ENCODE measurements around the gene TOR2A.

The TOR2A gene

DNA sequence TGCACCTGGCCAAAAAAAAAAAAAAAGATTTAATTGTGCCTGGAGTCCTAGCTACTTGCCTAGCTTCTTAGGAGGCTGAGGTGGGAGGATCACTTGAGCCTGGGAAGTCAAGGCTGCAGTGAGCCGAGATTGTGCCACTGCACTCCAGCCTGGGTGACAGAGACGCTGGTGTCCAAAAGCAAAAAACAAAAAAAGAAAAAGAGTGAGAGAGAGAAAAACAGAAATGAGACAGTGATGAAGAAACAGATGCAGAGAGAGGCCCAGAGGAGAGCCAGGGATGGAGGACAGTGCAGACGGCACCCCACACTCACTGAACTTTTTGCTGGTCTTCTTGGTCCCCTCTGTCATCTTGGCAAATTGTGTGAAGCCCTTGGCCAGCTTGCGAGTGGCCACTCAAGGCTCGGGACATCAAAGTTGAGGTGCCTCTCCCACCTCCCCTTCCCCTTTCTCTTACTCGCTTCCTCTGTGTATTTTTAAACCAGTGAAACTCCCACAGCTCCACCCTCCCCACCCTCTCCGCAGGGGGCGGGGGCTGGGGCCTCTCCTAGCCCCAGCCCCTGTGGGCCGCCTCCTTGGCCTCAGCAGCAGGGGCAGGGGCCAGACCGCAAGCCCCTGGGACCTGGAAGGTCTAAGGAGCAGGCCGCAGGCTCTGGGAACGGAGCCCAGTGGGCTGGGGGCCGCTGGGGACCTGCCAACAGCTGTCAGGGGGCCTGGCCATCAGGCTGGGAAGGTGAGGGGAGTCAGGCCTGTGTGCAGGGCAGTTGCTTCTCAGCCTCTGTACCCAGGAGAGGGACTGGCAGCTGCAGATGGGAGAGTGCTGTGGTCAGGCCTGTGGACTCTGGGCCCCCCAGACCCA, 43.4 kb upstream of the TOR2A start, which contains the start of gene SH2D3C:
Gene SH2D3C (minus strand): TSS at position 387 of the 856 bp plus-strand sequence. CDS start 39 bp downstream, at position 348.
- peak; percentile 19 for DNase-seq (ENCODE audit: low read depth)

DNA sequence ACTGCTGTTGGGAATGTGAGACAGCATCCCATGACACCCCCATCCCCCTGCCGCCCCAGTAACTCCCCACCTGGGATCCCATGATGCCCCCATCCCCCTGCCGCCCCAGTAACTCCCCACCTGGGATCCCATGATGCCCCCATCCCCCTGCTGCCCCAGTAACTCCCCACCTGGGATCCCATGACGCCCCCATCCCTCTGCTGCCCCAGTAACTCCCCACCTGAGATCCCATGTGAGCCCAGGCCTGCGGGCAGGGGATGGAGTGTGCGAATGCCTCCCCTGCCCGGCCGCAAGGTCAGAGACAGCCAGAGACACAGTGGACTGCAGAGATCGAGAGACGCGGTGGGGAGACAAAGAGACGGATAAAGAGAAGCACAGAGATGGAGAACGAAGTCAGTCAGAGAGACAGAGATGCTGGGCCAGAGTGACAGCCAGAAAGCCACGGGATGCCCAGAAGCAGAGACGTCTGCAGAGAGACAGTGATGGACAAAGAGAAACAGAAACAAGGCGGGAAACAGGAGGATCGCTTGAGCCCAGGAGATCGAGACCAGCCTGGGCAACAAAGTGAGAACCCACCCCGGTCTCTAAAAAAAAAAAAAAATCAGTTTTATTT, 42.4 kb upstream of the TOR2A start:
- no peak overlapping the region for H3K4me3 ChIP-seq (ENCODE audit: control insufficient read depth, low read depth, low read length)
- no peak for DNase-seq (ENCODE audit: low read depth)
- TF ChIP-seq, protein P1, sequence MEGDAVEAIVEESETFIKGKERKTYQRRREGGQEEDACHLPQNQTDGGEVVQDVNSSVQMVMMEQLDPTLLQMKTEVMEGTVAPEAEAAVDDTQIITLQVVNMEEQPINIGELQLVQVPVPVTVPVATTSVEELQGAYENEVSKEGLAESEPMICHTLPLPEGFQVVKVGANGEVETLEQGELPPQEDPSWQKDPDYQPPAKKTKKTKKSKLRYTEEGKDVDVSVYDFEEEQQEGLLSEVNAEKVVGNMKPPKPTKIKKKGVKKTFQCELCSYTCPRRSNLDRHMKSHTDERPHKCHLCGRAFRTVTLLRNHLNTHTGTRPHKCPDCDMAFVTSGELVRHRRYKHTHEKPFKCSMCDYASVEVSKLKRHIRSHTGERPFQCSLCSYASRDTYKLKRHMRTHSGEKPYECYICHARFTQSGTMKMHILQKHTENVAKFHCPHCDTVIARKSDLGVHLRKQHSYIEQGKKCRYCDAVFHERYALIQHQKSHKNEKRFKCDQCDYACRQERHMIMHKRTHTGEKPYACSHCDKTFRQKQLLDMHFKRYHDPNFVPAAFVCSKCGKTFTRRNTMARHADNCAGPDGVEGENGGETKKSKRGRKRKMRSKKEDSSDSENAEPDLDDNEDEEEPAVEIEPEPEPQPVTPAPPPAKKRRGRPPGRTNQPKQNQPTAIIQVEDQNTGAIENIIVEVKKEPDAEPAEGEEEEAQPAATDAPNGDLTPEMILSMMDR (conservative IDR thresholded peaks at IDR 0.05; ENCODE audit: control insufficient read depth, insufficient read depth, low read depth, low read length): no peak

More for the DNA sequence above, 43.4 kb upstream of the TOR2A start, which contains the start of gene SH2D3C:
- TF ChIP-seq, protein P1 (conservative IDR thresholded peaks at IDR 0.05; ENCODE audit: control insufficient read depth, insufficient read depth, low read depth, low read length): no peak
- no peak within 1 kb of the TSS for H3K4me3 ChIP-seq (ENCODE audit: control insufficient read depth, low read depth, low read length)

DNA sequence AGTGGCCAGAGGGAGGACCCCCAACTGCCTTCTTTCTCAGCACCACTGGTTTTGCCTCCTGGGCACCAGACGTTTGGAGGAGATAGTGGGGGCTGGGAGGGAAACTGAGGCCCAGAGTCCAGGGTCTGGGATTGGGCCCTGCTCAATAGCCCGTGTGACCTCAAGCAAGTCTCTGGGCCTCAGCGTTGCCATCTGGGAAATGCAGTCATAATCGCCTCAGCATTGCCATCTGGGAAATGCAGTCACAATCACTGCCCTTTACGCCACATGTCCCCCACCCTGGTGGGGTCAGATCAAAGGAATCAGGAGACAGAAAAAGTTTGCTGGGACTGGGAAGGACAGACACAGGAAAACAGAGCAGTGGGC, 41.8 kb upstream of the TOR2A start:
- TF ChIP-seq, protein P1 (conservative IDR thresholded peaks at IDR 0.05; ENCODE audit: control insufficient read depth, insufficient read depth, low read depth, low read length): no peak
- DNase-seq (ENCODE audit: low read depth): no peak

DNA sequence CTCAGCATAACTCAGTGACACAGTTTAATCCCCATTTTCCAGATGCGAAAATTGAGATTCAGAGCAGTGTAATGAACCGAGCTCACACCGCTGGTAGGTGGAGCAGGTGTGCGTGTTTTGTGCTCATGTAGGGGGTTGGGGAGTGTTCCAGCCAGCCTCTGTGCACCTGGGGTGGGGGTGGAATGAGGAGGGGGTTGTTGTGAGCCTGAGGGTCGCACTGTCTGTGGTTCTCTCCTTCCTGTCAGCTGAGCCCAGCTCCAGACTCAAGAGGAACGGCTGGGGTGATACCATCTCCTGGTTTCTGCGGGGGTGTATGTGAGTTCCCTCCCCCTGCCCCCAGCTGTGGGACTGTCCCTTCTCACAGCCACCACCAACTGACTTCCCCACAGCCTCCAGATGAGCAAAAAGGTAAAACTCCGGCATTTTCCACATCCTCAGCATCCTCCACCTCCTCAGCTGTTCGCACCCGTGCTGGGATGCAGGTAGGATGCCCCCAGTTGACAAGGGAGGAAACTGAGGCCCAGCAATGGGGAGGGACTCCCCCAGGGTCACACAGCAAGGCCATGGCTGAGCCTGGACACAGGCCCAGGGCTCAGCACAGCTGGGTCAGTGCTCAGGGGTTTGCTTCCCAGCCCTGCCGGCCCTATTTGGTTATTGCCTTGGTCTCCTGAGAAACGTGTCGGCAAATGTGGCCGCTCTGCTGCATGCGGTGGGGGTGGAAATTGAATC, 41.3 kb upstream of the TOR2A start:
- H3K4me3 ChIP-seq (ENCODE audit: control insufficient read depth, low read depth, low read length): no peak overlapping the region
- TF ChIP-seq, protein P1 (conservative IDR thresholded peaks at IDR 0.05; ENCODE audit: control insufficient read depth, insufficient read depth, low read depth, low read length): no peak
- no peak for DNase-seq (ENCODE audit: low read depth)

More for the DNA sequence above, 41.8 kb upstream of the TOR2A start:
- no peak overlapping the region for H3K4me3 ChIP-seq (ENCODE audit: control insufficient read depth, low read depth, low read length)

DNA sequence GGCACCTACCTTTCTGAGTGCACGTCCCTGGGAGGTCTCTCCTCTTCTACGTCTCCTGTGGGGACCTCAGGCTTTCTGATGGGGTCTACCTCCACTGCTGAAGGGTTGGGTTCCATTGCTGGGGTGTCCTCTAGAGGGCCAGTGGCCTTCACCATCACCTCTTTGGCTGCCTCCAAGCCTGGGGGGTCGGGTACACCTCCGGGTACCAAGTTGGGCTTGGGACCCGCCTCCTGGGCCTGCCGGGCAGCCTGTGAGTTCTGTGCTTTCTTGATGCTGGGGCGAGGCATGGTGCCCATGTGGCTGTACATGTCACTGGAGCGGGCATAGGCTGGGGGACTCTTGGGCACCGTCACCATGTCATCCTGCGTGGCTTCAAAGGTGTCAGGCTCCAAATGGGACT, 38.9 kb upstream of the TOR2A start:
- TF ChIP-seq, protein P1 (conservative IDR thresholded peaks at IDR 0.05; ENCODE audit: control insufficient read depth, insufficient read depth, low read depth, low read length): no peak
- H3K4me3 ChIP-seq (ENCODE audit: control insufficient read depth, low read depth, low read length): no peak overlapping the region
- DNase-seq (ENCODE audit: low read depth): no peak

DNA sequence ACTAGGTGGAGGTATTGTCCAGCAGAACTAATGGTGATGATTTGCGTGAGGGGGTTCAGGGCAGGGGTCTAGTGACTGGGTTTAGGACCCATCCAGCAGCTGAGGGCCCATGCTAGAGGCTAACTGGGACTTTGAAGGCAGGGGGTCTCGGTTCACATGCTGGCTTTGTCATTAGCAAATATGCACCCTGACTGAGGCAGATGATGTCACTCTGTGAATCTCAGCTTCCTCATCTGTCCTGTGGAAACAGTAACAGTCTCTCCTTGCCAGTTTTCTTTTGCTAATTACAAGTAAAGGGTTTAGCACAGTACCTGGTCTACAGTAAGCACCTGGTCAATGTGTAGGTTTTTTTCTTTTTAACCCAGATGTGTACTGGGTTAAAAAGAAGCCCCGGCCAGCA, 38.2 kb upstream of the TOR2A start:
- TF ChIP-seq, protein P1 (conservative IDR thresholded peaks at IDR 0.05; ENCODE audit: control insufficient read depth, insufficient read depth, low read depth, low read length): no peak
- DNase-seq (ENCODE audit: low read depth): no peak
- H3K4me3 ChIP-seq (ENCODE audit: control insufficient read depth, low read depth, low read length): no peak overlapping the region
